ENCODE measurements around the gene SMAD9. TPM values are rescaled to one million over a fixed set of nuclear protein-coding genes. Genes with fewer than 3 reads are reported as not detected.

The SMAD9 gene
- total and polyA plus RNA-seq, 2 of the 13 experiments (the other 11 are each of a cell fraction or from before 2014, with no cell fraction given): 4.2 to 7.7 TPM

DNA sequence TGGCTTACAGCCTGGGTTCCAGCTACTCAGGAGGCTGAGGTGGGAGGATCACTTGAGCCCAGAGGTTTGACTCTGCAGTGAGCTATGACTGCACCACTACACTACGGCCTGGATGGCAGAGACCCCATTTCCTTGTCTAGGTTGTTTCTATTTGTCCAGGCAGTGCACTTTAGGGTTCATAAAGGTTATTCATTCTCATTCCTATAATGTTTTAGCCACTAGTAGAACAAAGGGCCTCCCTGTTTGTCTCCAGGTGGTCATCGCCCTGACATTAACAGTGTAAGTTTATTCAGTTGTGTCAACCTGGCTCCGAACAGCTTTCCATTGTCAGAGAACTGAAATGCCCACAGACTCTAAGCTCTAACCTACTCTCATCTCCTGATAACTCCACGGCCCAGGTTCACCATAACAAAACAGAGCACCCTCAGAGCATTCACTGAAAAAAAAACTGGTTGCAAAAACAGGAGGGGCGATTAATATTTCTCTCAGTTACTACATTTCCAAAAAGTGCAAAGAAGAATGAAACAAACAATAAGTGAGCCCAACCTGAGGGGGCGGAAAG lies 37.1 kb downstream of the SMAD9 start (continued):
- TF ChIP-seq ZBTB7B (CRISPR knock-in tag; IDR thresholded peaks at IDR 0.05) (peak; percentile 85), ZNF749 (CRISPR knock-in tag; IDR thresholded peaks at IDR 0.05; ENCODE audit: borderline replicate concordance) (no peak), NR3C1 (CRISPR knock-in tag; IDR thresholded peaks at IDR 0.05) (no peak), ZNF547 (CRISPR knock-in tag; IDR thresholded peaks at IDR 0.05) (no peak), PAF1 (CRISPR knock-in tag; IDR thresholded peaks at IDR 0.05) (no peak), ZNF530 (CRISPR knock-in tag; IDR thresholded peaks at IDR 0.05; ENCODE audit: low read depth) (no peak), ZNF589 (CRISPR knock-in tag; conservative IDR thresholded peaks at IDR 0.05) (no peak), PHB2 (IDR thresholded peaks at IDR 0.05; ENCODE audit: partially characterized antibody) (no peak), HDAC1 (CRISPR knock-in tag; IDR thresholded peaks at IDR 0.05) (peak; percentile 52; the same call in 1 of the 2 replicates), RXRB (CRISPR knock-in tag; IDR thresholded peaks at IDR 0.05; ENCODE audit: borderline replicate concordance) (peak; percentile 87), ZNF615 (CRISPR knock-in tag; IDR thresholded peaks at IDR 0.05; ENCODE audit: borderline replicate concordance) (no peak), ZFAT (CRISPR knock-in tag; conservative IDR thresholded peaks at IDR 0.05) (no peak), RCOR2 (CRISPR knock-in tag; IDR thresholded peaks at IDR 0.05) (peak; percentile 95), HCFC1 (IDR thresholded peaks at IDR 0.05; ENCODE audit: low read depth, low read length) (no peak), ZNF10 (CRISPR knock-in tag; IDR thresholded peaks at IDR 0.05; ENCODE audit: borderline replicate concordance, low read depth) (no peak), RARG (CRISPR knock-in tag; IDR thresholded peaks at IDR 0.05; ENCODE audit: low read depth) (no peak)
- TF ChIP-seq, protein P1, sequence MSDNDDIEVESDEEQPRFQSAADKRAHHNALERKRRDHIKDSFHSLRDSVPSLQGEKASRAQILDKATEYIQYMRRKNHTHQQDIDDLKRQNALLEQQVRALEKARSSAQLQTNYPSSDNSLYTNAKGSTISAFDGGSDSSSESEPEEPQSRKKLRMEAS (IDR thresholded peaks at IDR 0.05): no peak
- TF ChIP-seq, protein P2, sequence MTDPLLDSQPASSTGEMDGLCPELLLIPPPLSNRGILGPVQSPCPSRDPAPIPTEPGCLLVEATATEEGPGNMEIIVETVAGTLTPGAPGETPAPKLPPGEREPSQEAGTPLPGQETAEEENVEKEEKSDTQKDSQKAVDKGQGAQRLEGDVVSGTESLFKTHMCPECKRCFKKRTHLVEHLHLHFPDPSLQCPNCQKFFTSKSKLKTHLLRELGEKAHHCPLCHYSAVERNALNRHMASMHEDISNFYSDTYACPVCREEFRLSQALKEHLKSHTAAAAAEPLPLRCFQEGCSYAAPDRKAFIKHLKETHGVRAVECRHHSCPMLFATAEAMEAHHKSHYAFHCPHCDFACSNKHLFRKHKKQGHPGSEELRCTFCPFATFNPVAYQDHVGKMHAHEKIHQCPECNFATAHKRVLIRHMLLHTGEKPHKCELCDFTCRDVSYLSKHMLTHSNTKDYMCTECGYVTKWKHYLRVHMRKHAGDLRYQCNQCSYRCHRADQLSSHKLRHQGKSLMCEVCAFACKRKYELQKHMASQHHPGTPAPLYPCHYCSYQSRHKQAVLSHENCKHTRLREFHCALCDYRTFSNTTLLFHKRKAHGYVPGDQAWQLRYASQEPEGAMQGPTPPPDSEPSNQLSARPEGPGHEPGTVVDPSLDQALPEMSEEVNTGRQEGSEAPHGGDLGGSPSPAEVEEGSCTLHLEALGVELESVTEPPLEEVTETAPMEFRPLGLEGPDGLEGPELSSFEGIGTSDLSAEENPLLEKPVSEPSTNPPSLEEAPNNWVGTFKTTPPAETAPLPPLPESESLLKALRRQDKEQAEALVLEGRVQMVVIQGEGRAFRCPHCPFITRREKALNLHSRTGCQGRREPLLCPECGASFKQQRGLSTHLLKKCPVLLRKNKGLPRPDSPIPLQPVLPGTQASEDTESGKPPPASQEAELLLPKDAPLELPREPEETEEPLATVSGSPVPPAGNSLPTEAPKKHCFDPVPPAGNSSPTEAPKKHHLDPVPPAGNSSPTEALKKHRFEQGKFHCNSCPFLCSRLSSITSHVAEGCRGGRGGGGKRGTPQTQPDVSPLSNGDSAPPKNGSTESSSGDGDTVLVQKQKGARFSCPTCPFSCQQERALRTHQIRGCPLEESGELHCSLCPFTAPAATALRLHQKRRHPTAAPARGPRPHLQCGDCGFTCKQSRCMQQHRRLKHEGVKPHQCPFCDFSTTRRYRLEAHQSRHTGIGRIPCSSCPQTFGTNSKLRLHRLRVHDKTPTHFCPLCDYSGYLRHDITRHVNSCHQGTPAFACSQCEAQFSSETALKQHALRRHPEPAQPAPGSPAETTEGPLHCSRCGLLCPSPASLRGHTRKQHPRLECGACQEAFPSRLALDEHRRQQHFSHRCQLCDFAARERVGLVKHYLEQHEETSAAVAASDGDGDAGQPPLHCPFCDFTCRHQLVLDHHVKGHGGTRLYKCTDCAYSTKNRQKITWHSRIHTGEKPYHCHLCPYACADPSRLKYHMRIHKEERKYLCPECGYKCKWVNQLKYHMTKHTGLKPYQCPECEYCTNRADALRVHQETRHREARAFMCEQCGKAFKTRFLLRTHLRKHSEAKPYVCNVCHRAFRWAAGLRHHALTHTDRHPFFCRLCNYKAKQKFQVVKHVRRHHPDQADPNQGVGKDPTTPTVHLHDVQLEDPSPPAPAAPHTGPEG (CRISPR knock-in tag; IDR thresholded peaks at IDR 0.05): no peak
- TF ChIP-seq, protein P3, sequence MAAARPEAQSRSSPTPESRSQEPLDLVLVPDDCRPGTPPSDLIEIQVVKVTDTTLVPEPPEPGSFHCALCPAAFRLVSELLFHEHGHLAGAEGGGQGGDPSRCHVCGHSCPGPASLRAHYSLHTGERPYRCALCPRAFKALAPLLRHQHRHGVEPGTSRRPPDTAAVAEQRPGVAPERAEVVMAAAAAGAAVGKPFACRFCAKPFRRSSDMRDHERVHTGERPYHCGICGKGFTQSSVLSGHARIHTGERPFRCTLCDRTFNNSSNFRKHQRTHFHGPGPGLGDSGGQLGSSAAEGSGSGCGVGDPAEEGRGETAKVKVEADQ (CRISPR knock-in tag; IDR thresholded peaks at IDR 0.05; ENCODE audit: borderline replicate concordance): no peak
- TF ChIP-seq, protein P4, sequence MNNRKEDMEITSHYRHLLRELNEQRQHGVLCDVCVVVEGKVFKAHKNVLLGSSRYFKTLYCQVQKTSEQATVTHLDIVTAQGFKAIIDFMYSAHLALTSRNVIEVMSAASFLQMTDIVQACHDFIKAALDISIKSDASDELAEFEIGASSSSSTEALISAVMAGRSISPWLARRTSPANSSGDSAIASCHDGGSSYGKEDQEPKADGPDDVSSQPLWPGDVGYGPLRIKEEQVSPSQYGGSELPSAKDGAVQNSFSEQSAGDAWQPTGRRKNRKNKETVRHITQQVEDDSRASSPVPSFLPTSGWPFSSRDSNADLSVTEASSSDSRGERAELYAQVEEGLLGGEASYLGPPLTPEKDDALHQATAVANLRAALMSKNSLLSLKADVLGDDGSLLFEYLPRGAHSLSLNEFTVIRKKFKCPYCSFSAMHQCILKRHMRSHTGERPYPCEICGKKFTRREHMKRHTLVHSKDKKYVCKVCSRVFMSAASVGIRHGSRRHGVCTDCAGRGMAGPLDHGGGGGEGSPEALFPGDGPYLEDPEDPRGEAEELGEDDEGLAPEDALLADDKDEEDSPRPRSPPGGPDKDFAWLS (CRISPR knock-in tag; IDR thresholded peaks at IDR 0.05; ENCODE audit: borderline replicate concordance): no peak
- TF ChIP-seq, protein P5, sequence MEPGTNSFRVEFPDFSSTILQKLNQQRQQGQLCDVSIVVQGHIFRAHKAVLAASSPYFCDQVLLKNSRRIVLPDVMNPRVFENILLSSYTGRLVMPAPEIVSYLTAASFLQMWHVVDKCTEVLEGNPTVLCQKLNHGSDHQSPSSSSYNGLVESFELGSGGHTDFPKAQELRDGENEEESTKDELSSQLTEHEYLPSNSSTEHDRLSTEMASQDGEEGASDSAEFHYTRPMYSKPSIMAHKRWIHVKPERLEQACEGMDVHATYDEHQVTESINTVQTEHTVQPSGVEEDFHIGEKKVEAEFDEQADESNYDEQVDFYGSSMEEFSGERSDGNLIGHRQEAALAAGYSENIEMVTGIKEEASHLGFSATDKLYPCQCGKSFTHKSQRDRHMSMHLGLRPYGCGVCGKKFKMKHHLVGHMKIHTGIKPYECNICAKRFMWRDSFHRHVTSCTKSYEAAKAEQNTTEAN (CRISPR knock-in tag; conservative IDR thresholded peaks at IDR 0.05): peak; percentile 62; the same call in 1 of the 2 replicates

All from HepG2 (cell line).